ENCODE data around the gene KLHL12.
"Not testable (repeated sequence)": the region's sequence is repeated elsewhere in the genome, so short reads cannot be mapped to it uniquely, and the experiment has no call there.

The KLHL12 gene

GRCh38 chr1:202945483-202945882 is 18.4 kb upstream of the KLHL12 start:
- no peak for DNase-seq

- DNase-seq = no peak
Observed at GRCh38 chr1:202944438-202944921, 17.4 kb upstream of the KLHL12 start.

GRCh38 chr1:202942426-202942825 is 15.4 kb upstream of the KLHL12 start:
- no peak for DNase-seq

- no peak for DNase-seq
Observed at GRCh38 chr1:202941372-202941771, 14.3 kb upstream of the KLHL12 start.

- no peak for DNase-seq
Observed at GRCh38 chr1:202940561-202940960, 13.5 kb upstream of the KLHL12 start.

- no peak for DNase-seq
Observed at GRCh38 chr1:202938287-202938925, 11.4 kb upstream of the KLHL12 start.

GRCh38 chr1:202936409-202936808 is 9.4 kb upstream of the KLHL12 start:
- not testable (repeated sequence) for DNase-seq

- DNase-seq = no peak
Observed at GRCh38 chr1:202935844-202936243, 8.8 kb upstream of the KLHL12 start.

GRCh38 chr1:202934755-202935154 is 7.7 kb upstream of the KLHL12 start:
- no peak for DNase-seq

GRCh38 chr1:202932476-202932875 is 5.4 kb upstream of the KLHL12 start:
- no peak for DNase-seq

- no peak for DNase-seq
Observed at GRCh38 chr1:202923533-202923932, 3.5 kb downstream of the KLHL12 start.

- no peak for DNase-seq
Observed at GRCh38 chr1:202919615-202920014, 7.4 kb downstream of the KLHL12 start.

GRCh38 chr1:202915146-202915545 is 11.9 kb downstream of the KLHL12 start:
- no peak for DNase-seq

- DNase-seq = not testable (repeated sequence)
Observed at GRCh38 chr1:202912476-202912875, 14.6 kb downstream of the KLHL12 start.

- no peak for DNase-seq
Observed at GRCh38 chr1:202909494-202909893, 17.5 kb downstream of the KLHL12 start.

- DNase-seq = no peak
Observed at GRCh38 chr1:202908998-202909397, 18.0 kb downstream of the KLHL12 start.

- DNase-seq = no peak
Observed at GRCh38 chr1:202905331-202905730, 21.7 kb downstream of the KLHL12 start.

GRCh38 chr1:202903808-202904207 is 23.2 kb downstream of the KLHL12 start:
- not testable (repeated sequence) for DNase-seq

GRCh38 chr1:202901555-202901954 is 25.5 kb downstream of the KLHL12 start:
- DNase-seq = no peak

GRCh38 chr1:202892501-202892900 is 34.5 kb downstream of the KLHL12 start:
- no peak for DNase-seq

- DNase-seq = no peak
Observed at GRCh38 chr1:202890392-202890791, 36.6 kb downstream of the KLHL12 start.

- DNase-seq = peak; percentile 97
Observed at GRCh38 chr1:202888531-202889360, 38.3 kb downstream of the KLHL12 start, which contains the start of gene RABIF. Gene RABIF (minus strand): TSS chr1:202889149. CDS start chr1:202889098, 51 bp downstream.

- no peak for DNase-seq
Observed at GRCh38 chr1:202888221-202888530, 38.9 kb downstream of the KLHL12 start.

- DNase-seq = no peak
Observed at GRCh38 chr1:202880961-202881460, 46.0 kb downstream of the KLHL12 start.
